Endothelial cell of umbilical vein (primary cell): ENCODE results near the gene PFDN6.

ENCODE experiments used
- EZH2 ChIP-seq: IDR thresholded peaks from 2 replicates; pipeline ENCODE4 v1.6.1; 2012; ENCODE audit warnings: borderline replicate concordance, low read depth, mild to moderate bottlenecking, moderate library complexity, low read length, inconsistent platforms; ENCODE audit not compliant: severe bottlenecking
- FOS ChIP-seq: IDR thresholded peaks from 2 replicates; pipeline ENCODE4 v1.6.1; 2011; ENCODE audit warnings: mild to moderate bottlenecking, low read length, moderate library complexity, borderline replicate concordance; ENCODE audit not compliant: insufficient read depth
- JUN ChIP-seq: IDR thresholded peaks from 2 replicates; pipeline ENCODE4 v1.6.1; 2011; ENCODE audit warnings: borderline replicate concordance, low read depth; ENCODE audit not compliant: insufficient read length, insufficient read depth
- MAX ChIP-seq: IDR thresholded peaks from 2 replicates; pipeline ENCODE4 v1.6.1; 2011; ENCODE audit not compliant: insufficient read depth, insufficient read length
- MYC ChIP-seq: IDR thresholded peaks from one replicate; pipeline ENCODE4 v1.6.1; 2011; ENCODE audit warnings: mild to moderate bottlenecking, low read depth, low read length
- POLR2A ChIP-seq: IDR thresholded peaks from 2 replicates; pipeline ENCODE4 v1.6.1; 2012; ENCODE audit warnings: low read depth, mild to moderate bottlenecking, control low read depth, low read length
- POLR2AphosphoS5 ChIP-seq: IDR thresholded peaks from 2 replicates; pipeline ENCODE4 v1.6.1; 2012; ENCODE audit warnings: low read depth, mild to moderate bottlenecking, control low read depth, low read length, moderate library complexity; ENCODE audit not compliant: insufficient read depth
- TF ChIP-seq, protein P1 (sequence below), 2 donors: IDR thresholded peaks; 1 replicate in 1 of 2; 2 replicates in 1 of 2; pipeline ENCODE4 v1.5.1; 2011; ENCODE audit warnings: low read length in 2 of 2, mild to moderate bottlenecking in 2 of 2, moderate library complexity in 2 of 2, control low read depth in 1 of 2, inconsistent platforms in 1 of 2, low read depth in 1 of 2; ENCODE audit not compliant: insufficient read depth in 1 of 2; ENCODE audit errors: extremely low read depth in 1 of 2

GRCh38 chr6:33280539-33280938, 8.9 kb upstream of the PFDN6 start:
- TF ChIP-seq, protein P1, sequence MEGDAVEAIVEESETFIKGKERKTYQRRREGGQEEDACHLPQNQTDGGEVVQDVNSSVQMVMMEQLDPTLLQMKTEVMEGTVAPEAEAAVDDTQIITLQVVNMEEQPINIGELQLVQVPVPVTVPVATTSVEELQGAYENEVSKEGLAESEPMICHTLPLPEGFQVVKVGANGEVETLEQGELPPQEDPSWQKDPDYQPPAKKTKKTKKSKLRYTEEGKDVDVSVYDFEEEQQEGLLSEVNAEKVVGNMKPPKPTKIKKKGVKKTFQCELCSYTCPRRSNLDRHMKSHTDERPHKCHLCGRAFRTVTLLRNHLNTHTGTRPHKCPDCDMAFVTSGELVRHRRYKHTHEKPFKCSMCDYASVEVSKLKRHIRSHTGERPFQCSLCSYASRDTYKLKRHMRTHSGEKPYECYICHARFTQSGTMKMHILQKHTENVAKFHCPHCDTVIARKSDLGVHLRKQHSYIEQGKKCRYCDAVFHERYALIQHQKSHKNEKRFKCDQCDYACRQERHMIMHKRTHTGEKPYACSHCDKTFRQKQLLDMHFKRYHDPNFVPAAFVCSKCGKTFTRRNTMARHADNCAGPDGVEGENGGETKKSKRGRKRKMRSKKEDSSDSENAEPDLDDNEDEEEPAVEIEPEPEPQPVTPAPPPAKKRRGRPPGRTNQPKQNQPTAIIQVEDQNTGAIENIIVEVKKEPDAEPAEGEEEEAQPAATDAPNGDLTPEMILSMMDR (IDR thresholded peaks at IDR 0.05; ENCODE audit: extremely low read depth in 1 of 2, insufficient read depth in 1 of 2, low read depth in 1 of 2, low read length in 2 of 2): no peak
- TF ChIP-seq MAX: no peak
- no peak for TF ChIP-seq EZH2
- no peak for TF ChIP-seq JUN
- TF ChIP-seq POLR2A: no peak
- no peak for TF ChIP-seq FOS
- no peak for TF ChIP-seq POLR2AphosphoS5
- TF ChIP-seq MYC: no peak
